GM19035 (cell line): ENCODE results near the gene MESP2.

Experiments
- ATAC-seq: cut with Tn5 transposase; IDR thresholded peaks from one replicate; pipeline ENCODE4 v1.9.1; 2021; ENCODE audit not compliant: unreplicated experiment

The MESP2 gene

GRCh38 chr15:89814112-89814742 is 38.1 kb downstream of the MESP2 start:
- no peak for ATAC-seq

GRCh38 chr15:89815769-89816168 is 39.6 kb downstream of the MESP2 start:
- no peak for ATAC-seq

- ATAC-seq = no peak
Observed at GRCh38 chr15:89817701-89818280, 41.7 kb downstream of the MESP2 start.

- no peak for ATAC-seq
Observed at GRCh38 chr15:89818287-89818686, 42.2 kb downstream of the MESP2 start.

- no peak for ATAC-seq
Observed at GRCh38 chr15:89820666-89821611, 44.8 kb downstream of the MESP2 start.

GRCh38 chr15:89822026-89822425 is 45.9 kb downstream of the MESP2 start:
- no peak for ATAC-seq

GRCh38 chr15:89822611-89822950 is 46.4 kb downstream of the MESP2 start:
- no peak for ATAC-seq

GRCh38 chr15:89822951-89823711 is 47.0 kb downstream of the MESP2 start:
- no peak for ATAC-seq

- ATAC-seq = no peak
Observed at GRCh38 chr15:89823836-89824606, 47.9 kb downstream of the MESP2 start.

GRCh38 chr15:89824607-89824867 is 48.4 kb downstream of the MESP2 start:
- no peak for ATAC-seq

GRCh38 chr15:89825271-89825940 is 49.3 kb downstream of the MESP2 start:
- no peak for ATAC-seq

GRCh38 chr15:89826671-89827655 is 50.8 kb downstream of the MESP2 start:
- ATAC-seq = no peak

- no peak for ATAC-seq
Observed at GRCh38 chr15:89827829-89828228, 51.7 kb downstream of the MESP2 start.
